Upper lobe of left lung (tissue), 6 donors: Measurements from ENCODE around the gene EPHA2. TPM values are rescaled to one million over a fixed set of nuclear protein-coding genes. Genes with fewer than 3 reads are reported as not detected.

Source experiments
- ATAC-seq, 2 donors: fragments of 200-7000 bp; cut with Tn5 transposase; one replicate each; pipeline ENCODE4 v1.9.1; 2022; ENCODE audit warnings: mild to moderate bottlenecking in 2 of 2, moderate library complexity in 2 of 2; ENCODE audit not compliant: low FRiP score in 2 of 2
- DNase-seq, 2 donors: peaks; one replicate each; pipeline ENCODE4 v3.0.0-alpha.2; 2019 to 2020
- H3K27ac ChIP-seq, 4 donors: fragments of 200-600 bp; sonication (generic); one replicate each; pipeline ENCODE4 v1.5.1; 2016 to 2019
- H3K27me3 ChIP-seq, 4 donors: fragments of 200-600 bp; sonication (generic); one replicate each; pipeline ENCODE4 v1.5.1; 2017 to 2019
- H3K36me3 ChIP-seq, 4 donors: fragments of 200-600 bp; sonication (generic); one replicate each; pipeline ENCODE4 v1.5.1; 2016 to 2019
- H3K4me1 ChIP-seq, 4 donors: fragments of 200-600 bp; sonication (generic); one replicate each; pipeline ENCODE4 v1.5.1; 2018 to 2019
- H3K4me3 ChIP-seq, 4 donors: fragments of 200-600 bp; sonication (generic); one replicate each; pipeline ENCODE4 v1.5.1; 2017 to 2019; ENCODE audit warnings: mild to moderate bottlenecking in 2 of 4, moderate library complexity in 1 of 4
- H3K9me3 ChIP-seq, 4 donors: fragments of 200-600 bp; sonication (generic); one replicate each; pipeline ENCODE4 v1.5.1; 2018 to 2019
- EP300 ChIP-seq, 4 donors: sonication (generic); formaldehyde crosslinking; IDR thresholded peaks; one replicate each; pipeline ENCODE4 v1.5.1; 2017; ENCODE audit warnings: antibody characterized with exemption in 4 of 4, control low read depth in 2 of 4
- POLR2A ChIP-seq, 4 donors: fragments of 450-650 bp; IDR thresholded peaks; one replicate each; pipeline ENCODE4 v1.5.1; 2016 to 2017; ENCODE audit warnings: antibody characterized with exemption in 4 of 4, mild to moderate bottlenecking in 2 of 4
- POLR2AphosphoS5 ChIP-seq, 2 donors: sonication (generic); formaldehyde crosslinking; IDR thresholded peaks; one replicate each; pipeline ENCODE4 v1.5.1; 2017; ENCODE audit warnings: antibody characterized with exemption in 2 of 2
- WGBS, 2 donors: methylation state at CpG; one replicate each; pipeline ENCODE4 v1.1.5; 2017 to 2018; 5-methylcytosine and 5-hydroxymethylcytosine counted together
- total RNA-seq, 6 donors: library from RNA; depleted of rRNA in 4 of 6; stranded (reverse); fragments of >200 nt in 4 of 6; gene quantifications; one replicate each; pipeline versions ENCODE4 v1.1.0 to v1.2.1, GENCODE V29; 2016 to 2021
- TF ChIP-seq, protein P1 (sequence below), 6 experiments: fragments of 450-650 bp in 4 of 6; fragments of 200-600 bp in 2 of 6; sonication (generic) in 2 of 6; IDR thresholded peaks; one replicate each; pipeline ENCODE4 v1.5.1; 2016 to 2019; ENCODE audit warnings: antibody characterized with exemption in 6 of 6
- donor health status: DM: no; HTN: no; CAD: no; lungs with moderate emphysema.
- donor health status: DM: no; HTN: yes; CAD: no; lungs with severe emphysema.

Gene EPHA2
- total RNA-seq, 6 donors from 2014 or later: 21.0 to 66.3 (median 38.7) TPM

DNA sequence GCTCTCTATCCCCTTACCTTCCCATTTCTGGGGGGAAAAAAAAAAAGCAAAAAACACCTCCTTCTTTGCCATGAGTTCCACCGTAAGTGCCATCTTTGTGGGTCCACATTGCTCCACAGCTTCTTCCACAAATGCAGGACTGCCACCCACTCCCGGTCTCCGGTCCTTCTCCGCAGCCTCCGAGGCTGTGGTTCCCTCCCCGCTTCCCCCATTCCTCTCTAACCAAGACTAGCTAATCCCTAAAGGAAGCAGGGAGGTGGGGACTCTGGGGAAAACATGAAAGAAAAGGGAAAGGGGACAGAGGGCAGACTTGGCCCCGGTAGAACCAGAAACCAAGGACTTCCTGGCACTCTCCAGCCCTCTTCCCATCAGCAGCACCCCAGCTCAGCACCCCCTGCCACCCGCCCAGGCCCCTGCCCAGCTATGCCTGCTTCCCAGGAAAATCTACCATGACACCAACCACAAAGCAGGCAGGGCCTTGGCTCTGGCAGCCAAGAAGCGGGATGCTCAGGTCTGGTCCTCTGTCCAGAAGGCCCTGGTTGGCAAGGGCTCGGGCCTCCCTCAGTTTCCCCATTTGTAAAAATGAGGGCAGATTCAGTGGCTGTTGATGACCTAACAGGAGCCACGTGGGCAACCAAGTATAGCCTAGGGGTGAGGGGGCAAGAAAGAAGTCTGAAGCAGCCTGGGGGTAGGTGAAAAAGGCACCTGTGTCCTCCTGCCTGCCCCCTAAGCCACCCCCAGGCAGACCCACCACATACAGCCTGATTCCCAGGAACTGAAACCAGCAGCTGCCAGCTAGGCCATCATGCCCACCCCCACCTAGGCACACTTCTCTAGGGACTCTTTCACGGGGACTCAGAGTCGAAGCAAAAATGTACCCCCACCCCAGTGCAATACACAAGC is 2.5 kb downstream of the EPHA2 start:
- Histone ChIP-seq H3K4me1 (peaks cover 60 to 72% (median 66%) of the 10 kb centered on the region in 4 donors), H3K27me3 (no peaks in the 10 kb centered on the region), H3K27ac (peak overlapping the region; percentile 90 to 96 (median 91)), H3K4me3 (peak overlapping the region; percentile 4 to 85 (median 70)), H3K36me3 (peaks cover 0 to 23% (median 15%) of the 10 kb centered on the region in 4 donors), H3K9me3 (no peaks in the 10 kb centered on the region)
- no peak for TF ChIP-seq POLR2AphosphoS5 (IDR thresholded peaks at IDR 0.05)
- no peak for TF ChIP-seq EP300 (IDR thresholded peaks at IDR 0.05)
- TF ChIP-seq, protein P1, sequence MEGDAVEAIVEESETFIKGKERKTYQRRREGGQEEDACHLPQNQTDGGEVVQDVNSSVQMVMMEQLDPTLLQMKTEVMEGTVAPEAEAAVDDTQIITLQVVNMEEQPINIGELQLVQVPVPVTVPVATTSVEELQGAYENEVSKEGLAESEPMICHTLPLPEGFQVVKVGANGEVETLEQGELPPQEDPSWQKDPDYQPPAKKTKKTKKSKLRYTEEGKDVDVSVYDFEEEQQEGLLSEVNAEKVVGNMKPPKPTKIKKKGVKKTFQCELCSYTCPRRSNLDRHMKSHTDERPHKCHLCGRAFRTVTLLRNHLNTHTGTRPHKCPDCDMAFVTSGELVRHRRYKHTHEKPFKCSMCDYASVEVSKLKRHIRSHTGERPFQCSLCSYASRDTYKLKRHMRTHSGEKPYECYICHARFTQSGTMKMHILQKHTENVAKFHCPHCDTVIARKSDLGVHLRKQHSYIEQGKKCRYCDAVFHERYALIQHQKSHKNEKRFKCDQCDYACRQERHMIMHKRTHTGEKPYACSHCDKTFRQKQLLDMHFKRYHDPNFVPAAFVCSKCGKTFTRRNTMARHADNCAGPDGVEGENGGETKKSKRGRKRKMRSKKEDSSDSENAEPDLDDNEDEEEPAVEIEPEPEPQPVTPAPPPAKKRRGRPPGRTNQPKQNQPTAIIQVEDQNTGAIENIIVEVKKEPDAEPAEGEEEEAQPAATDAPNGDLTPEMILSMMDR (IDR thresholded peaks at IDR 0.05): no peak
- no peak for TF ChIP-seq POLR2A (IDR thresholded peaks at IDR 0.05)
- 26 to 43% methylated on average over 10 to 13 of the region's 13 CpGs for WGBS, 2 donors
- ATAC-seq: no peak
- no peak for DNase-seq

GRCh38 chr1:16152481-16153087 is 3.3 kb downstream of the EPHA2 start:
- H3K4me3 ChIP-seq: peak overlapping the region in 3 of 4 donors; percentile 68 to 85 (median 71)
- H3K27ac ChIP-seq: peak overlapping the region; percentile 90 to 96 (median 91)
- 23 to 56% methylated on average over 14 to 16 of the region's 16 CpGs for WGBS, 2 donors
- H3K27me3 ChIP-seq: no peaks in the 10 kb centered on the region
- DNase-seq (peak in 1 of 2 donors; percentile 56), ATAC-seq (no peak)
- peak in 1 of 2 donors; percentile 70 for TF ChIP-seq POLR2AphosphoS5 (IDR thresholded peaks at IDR 0.05)
- no peak for TF ChIP-seq POLR2A (IDR thresholded peaks at IDR 0.05)
- no peaks in the 10 kb centered on the region for H3K9me3 ChIP-seq
- peaks cover 62 to 72% (median 64%) of the 10 kb centered on the region in 4 donors for H3K4me1 ChIP-seq
- peaks cover 0 to 31% (median 22%) of the 10 kb centered on the region in 4 donors for H3K36me3 ChIP-seq

DNA sequence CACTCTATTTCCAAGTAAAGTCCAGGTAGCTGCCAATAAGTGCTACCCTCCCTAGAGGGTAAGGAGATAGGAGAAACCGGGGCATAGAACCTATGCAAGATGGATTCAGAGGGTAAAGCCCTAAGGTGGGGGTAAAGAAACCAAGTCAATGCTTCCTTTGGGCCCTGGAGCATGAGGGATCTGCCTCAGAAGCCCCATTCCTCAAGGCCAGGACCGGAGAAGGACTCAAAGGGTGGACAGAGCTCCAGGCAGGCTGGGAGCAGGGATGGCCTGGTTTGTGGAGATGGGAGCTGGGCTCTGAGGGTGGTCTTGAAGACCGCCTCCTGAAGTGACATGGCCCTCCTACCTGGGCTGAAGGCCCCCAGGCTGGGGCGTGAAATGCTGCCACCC is 3.9 kb downstream of the EPHA2 start:
- Histone ChIP-seq H3K9me3 (no peaks in the 10 kb centered on the region), H3K4me3 (peak overlapping the region in 1 of 4 donors; percentile 85), H3K36me3 (peaks cover 0 to 36% (median 25%) of the 10 kb centered on the region in 4 donors), H3K27me3 (no peaks in the 10 kb centered on the region), H3K4me1 (peaks cover 65 to 72% (median 68%) of the 10 kb centered on the region in 4 donors), H3K27ac (peak overlapping the region; percentile 90 to 96 (median 91))
- 86 to 87% methylated on average over 3 to 4 of the region's 4 CpGs for WGBS, 2 donors
- no peak for DNase-seq
- ATAC-seq: no peak
- no peak for TF ChIP-seq POLR2A (IDR thresholded peaks at IDR 0.05)
- TF ChIP-seq EP300 (IDR thresholded peaks at IDR 0.05): no peak
- TF ChIP-seq, protein P1 (IDR thresholded peaks at IDR 0.05): no peak
- no peak for TF ChIP-seq POLR2AphosphoS5 (IDR thresholded peaks at IDR 0.05)

GRCh38 chr1:16151196-16151994 is 4.5 kb downstream of the EPHA2 start:
- ATAC-seq (no peak), DNase-seq (peak in 1 of 2 donors; percentile 34)
- peaks cover 0 to 36% (median 25%) of the 10 kb centered on the region in 4 donors for H3K36me3 ChIP-seq
- TF ChIP-seq, protein P1 (IDR thresholded peaks at IDR 0.05): no peak
- TF ChIP-seq EP300 (IDR thresholded peaks at IDR 0.05) (no peak), POLR2AphosphoS5 (IDR thresholded peaks at IDR 0.05) (no peak), POLR2A (IDR thresholded peaks at IDR 0.05) (no peak)
- 51% methylated on average over 9 of the region's 9 CpGs for WGBS, 2 donors
- peaks cover 65 to 72% (median 69%) of the 10 kb centered on the region in 4 donors for H3K4me1 ChIP-seq
- H3K4me3 ChIP-seq: peak overlapping the region in 1 of 4 donors; percentile 85
- H3K27ac ChIP-seq: peak overlapping the region; percentile 90 to 96 (median 91)
- no peaks in the 10 kb centered on the region for H3K27me3 ChIP-seq
- no peaks in the 10 kb centered on the region for H3K9me3 ChIP-seq
